ENCODE results near the gene KIRREL3.

The KIRREL3 gene

GRCh38 chr11:126608658-126609057 is 391.9 kb downstream of the KIRREL3 start:
- Histone ChIP-seq H3K4me3 (ENCODE audit: low read depth in 1 of 5, low read length in 5 of 5) (no peak overlapping the region), H3K9ac (ENCODE audit: low read length in 5 of 5) (no peak overlapping the region), H3K27me3 (ENCODE audit: control insufficient read depth in 5 of 5, insufficient read depth in 4 of 5, low read length in 5 of 5) (peaks cover 6 to 18% (median 14%) of the 10 kb centered on the region in 5 donors), H3K9me3 (ENCODE audit: control insufficient read depth in 5 of 5, low read length in 5 of 5) (no peaks in the 10 kb centered on the region), H3K4me1 (ENCODE audit: control insufficient read depth in 5 of 5, insufficient read depth in 5 of 5, low read length in 5 of 5) (no peaks in the 10 kb centered on the region), H3K36me3 (ENCODE audit: control insufficient read depth in 5 of 5, insufficient read depth in 5 of 5, low read length in 5 of 5) (no peaks in the 10 kb centered on the region), H3K27ac (ENCODE audit: low read depth, low read length) (no peak overlapping the region)

DNA sequence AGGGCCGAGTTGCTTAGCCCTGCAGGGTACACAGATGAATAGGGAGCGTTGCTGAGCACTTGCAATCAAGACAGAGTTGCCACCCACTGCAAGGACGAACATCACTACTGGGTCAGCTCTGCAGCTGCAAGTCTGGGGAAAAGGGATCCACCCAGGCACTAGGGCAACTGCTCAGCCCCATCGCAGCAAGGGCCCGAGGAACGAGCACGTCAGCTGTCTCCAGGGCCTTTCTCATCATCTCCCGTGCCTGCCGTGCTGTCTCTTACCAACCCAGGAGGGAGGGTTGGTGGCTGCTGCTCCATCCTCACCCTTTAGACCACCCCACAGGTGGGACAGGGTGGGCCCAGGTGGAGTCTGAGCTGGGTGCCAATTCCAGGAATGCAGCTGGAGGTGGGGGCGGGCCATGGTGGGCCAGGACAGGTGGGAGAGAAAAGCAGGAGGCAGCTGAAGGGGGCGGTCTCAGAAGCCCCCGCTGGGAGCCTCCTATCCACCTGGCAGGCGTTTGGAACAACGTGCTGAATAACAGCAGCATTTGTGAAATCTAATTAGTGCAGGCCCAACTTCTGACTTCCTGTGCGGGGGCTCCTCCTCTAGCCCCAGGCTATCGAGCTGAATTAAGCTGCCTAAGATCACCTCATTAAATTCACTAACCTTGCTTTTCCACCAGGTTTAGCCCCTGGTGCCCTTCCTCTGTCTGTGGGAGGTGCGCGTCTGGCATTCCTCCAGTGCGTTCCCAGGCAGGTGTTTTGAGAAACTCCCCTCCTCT is 392.6 kb downstream of the KIRREL3 start:
- Histone ChIP-seq H3K27me3 (ENCODE audit: control insufficient read depth in 5 of 5, insufficient read depth in 4 of 5, low read length in 5 of 5) (peaks cover 6 to 24% (median 18%) of the 10 kb centered on the region in 5 donors), H3K27ac (ENCODE audit: low read depth, low read length) (no peak overlapping the region), H3K9me3 (ENCODE audit: control insufficient read depth in 5 of 5, low read length in 5 of 5) (no peaks in the 10 kb centered on the region), H3K4me3 (ENCODE audit: low read depth in 1 of 5, low read length in 5 of 5) (no peak overlapping the region), H3K36me3 (ENCODE audit: control insufficient read depth in 5 of 5, insufficient read depth in 5 of 5, low read length in 5 of 5) (no peaks in the 10 kb centered on the region), H3K4me1 (ENCODE audit: control insufficient read depth in 5 of 5, insufficient read depth in 5 of 5, low read length in 5 of 5) (no peaks in the 10 kb centered on the region), H3K9ac (ENCODE audit: low read length in 5 of 5) (no peak overlapping the region)

- Histone ChIP-seq H3K9me3 (ENCODE audit: control insufficient read depth in 5 of 5, low read length in 5 of 5) (no peaks in the 10 kb centered on the region), H3K4me1 (ENCODE audit: control insufficient read depth in 5 of 5, insufficient read depth in 5 of 5, low read length in 5 of 5) (no peaks in the 10 kb centered on the region), H3K4me3 (ENCODE audit: low read depth in 1 of 5, low read length in 5 of 5) (no peak overlapping the region), H3K27me3 (ENCODE audit: control insufficient read depth in 5 of 5, insufficient read depth in 4 of 5, low read length in 5 of 5) (peaks cover 8 to 24% (median 19%) of the 10 kb centered on the region in 5 donors), H3K36me3 (ENCODE audit: control insufficient read depth in 5 of 5, insufficient read depth in 5 of 5, low read length in 5 of 5) (no peaks in the 10 kb centered on the region), H3K27ac (ENCODE audit: low read depth, low read length) (no peak overlapping the region), H3K9ac (ENCODE audit: low read length in 5 of 5) (no peak overlapping the region)
Measured at GRCh38 chr11:126607374-126607773, 393.2 kb downstream of the KIRREL3 start.

DNA sequence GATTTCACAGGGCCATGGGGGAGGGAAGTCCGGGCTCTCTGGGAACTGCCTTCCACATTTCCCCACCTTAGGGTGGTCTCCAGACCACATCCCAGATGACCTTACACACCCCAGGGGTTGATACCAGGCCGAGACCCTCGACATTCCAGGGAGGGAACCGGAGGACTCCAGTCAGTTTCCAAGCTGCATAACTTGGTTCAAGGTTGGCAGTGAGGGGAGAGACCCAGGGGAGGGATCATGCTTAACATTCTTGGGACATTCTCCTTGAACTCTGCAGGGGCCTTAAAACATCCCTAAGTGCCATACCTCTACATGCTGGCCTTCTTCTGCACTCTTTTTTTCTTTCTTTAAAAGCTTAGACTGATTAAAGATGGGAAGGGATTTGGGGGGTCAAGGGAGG is 394.1 kb downstream of the KIRREL3 start:
- no peaks in the 10 kb centered on the region for H3K4me1 ChIP-seq (ENCODE audit: control insufficient read depth in 5 of 5, insufficient read depth in 5 of 5, low read length in 5 of 5)
- H3K36me3 ChIP-seq (ENCODE audit: control insufficient read depth in 5 of 5, insufficient read depth in 5 of 5, low read length in 5 of 5), result no peaks in the 10 kb centered on the region
- H3K9ac ChIP-seq (ENCODE audit: low read length in 5 of 5), result no peak overlapping the region
- H3K27ac ChIP-seq (ENCODE audit: low read depth, low read length), result no peak overlapping the region
- no peaks in the 10 kb centered on the region for H3K9me3 ChIP-seq (ENCODE audit: control insufficient read depth in 5 of 5, low read length in 5 of 5)
- peaks cover 10 to 24% (median 19%) of the 10 kb centered on the region in 5 donors for H3K27me3 ChIP-seq (ENCODE audit: control insufficient read depth in 5 of 5, insufficient read depth in 4 of 5, low read length in 5 of 5)
- no peak overlapping the region for H3K4me3 ChIP-seq (ENCODE audit: low read depth in 1 of 5, low read length in 5 of 5)

GRCh38 chr11:126604461-126604860 is 396.1 kb downstream of the KIRREL3 start:
- Histone ChIP-seq H3K36me3 (ENCODE audit: control insufficient read depth in 5 of 5, insufficient read depth in 5 of 5, low read length in 5 of 5) (no peaks in the 10 kb centered on the region), H3K9ac (ENCODE audit: low read length in 5 of 5) (no peak overlapping the region), H3K4me3 (ENCODE audit: low read depth in 1 of 5, low read length in 5 of 5) (no peak overlapping the region), H3K4me1 (ENCODE audit: control insufficient read depth in 5 of 5, insufficient read depth in 5 of 5, low read length in 5 of 5) (no peaks in the 10 kb centered on the region), H3K27ac (ENCODE audit: low read depth, low read length) (no peak overlapping the region), H3K9me3 (ENCODE audit: control insufficient read depth in 5 of 5, low read length in 5 of 5) (no peaks in the 10 kb centered on the region), H3K27me3 (ENCODE audit: control insufficient read depth in 5 of 5, insufficient read depth in 4 of 5, low read length in 5 of 5) (peaks cover 10 to 24% (median 19%) of the 10 kb centered on the region in 5 donors)

- no peak overlapping the region for H3K9ac ChIP-seq (ENCODE audit: low read length in 5 of 5)
- peaks cover 0 to 3% (median 0%) of the 10 kb centered on the region in 5 donors for H3K9me3 ChIP-seq (ENCODE audit: control insufficient read depth in 5 of 5, low read length in 5 of 5)
- H3K36me3 ChIP-seq (ENCODE audit: control insufficient read depth in 5 of 5, insufficient read depth in 5 of 5, low read length in 5 of 5), result no peaks in the 10 kb centered on the region
- no peak overlapping the region for H3K4me3 ChIP-seq (ENCODE audit: low read depth in 1 of 5, low read length in 5 of 5)
- H3K27ac ChIP-seq (ENCODE audit: low read depth, low read length), result no peak overlapping the region
- peaks cover 10 to 22% (median 19%) of the 10 kb centered on the region in 5 donors for H3K27me3 ChIP-seq (ENCODE audit: control insufficient read depth in 5 of 5, insufficient read depth in 4 of 5, low read length in 5 of 5)
- no peaks in the 10 kb centered on the region for H3K4me1 ChIP-seq (ENCODE audit: control insufficient read depth in 5 of 5, insufficient read depth in 5 of 5, low read length in 5 of 5)
Measured at GRCh38 chr11:126603486-126603885, 397.1 kb downstream of the KIRREL3 start.

- H3K9ac ChIP-seq (ENCODE audit: low read length in 5 of 5), result no peak overlapping the region
- H3K27me3 ChIP-seq (ENCODE audit: control insufficient read depth in 5 of 5, insufficient read depth in 4 of 5, low read length in 5 of 5), result peaks cover 10 to 20% (median 19%) of the 10 kb centered on the region in 5 donors
Measured at GRCh38 chr11:126602993-126603392, 397.6 kb downstream of the KIRREL3 start.

GRCh38 chr11:126602349-126602940 is 398.1 kb downstream of the KIRREL3 start:
- Histone ChIP-seq H3K4me3 (ENCODE audit: low read depth in 1 of 5, low read length in 5 of 5) (no peak overlapping the region), H3K27ac (ENCODE audit: low read depth, low read length) (no peak overlapping the region), H3K27me3 (ENCODE audit: control insufficient read depth in 5 of 5, insufficient read depth in 4 of 5, low read length in 5 of 5) (peaks cover 9 to 20% (median 16%) of the 10 kb centered on the region in 5 donors), H3K9me3 (ENCODE audit: control insufficient read depth in 5 of 5, low read length in 5 of 5) (peaks cover 0 to 4% (median 0%) of the 10 kb centered on the region in 5 donors), H3K9ac (ENCODE audit: low read length in 5 of 5) (no peak overlapping the region), H3K36me3 (ENCODE audit: control insufficient read depth in 5 of 5, insufficient read depth in 5 of 5, low read length in 5 of 5) (no peaks in the 10 kb centered on the region), H3K4me1 (ENCODE audit: control insufficient read depth in 5 of 5, insufficient read depth in 5 of 5, low read length in 5 of 5) (no peaks in the 10 kb centered on the region)

More at GRCh38 chr11:126602993-126603392, 397.6 kb downstream of the KIRREL3 start:
- H3K9me3 ChIP-seq (ENCODE audit: control insufficient read depth in 5 of 5, low read length in 5 of 5), result peaks cover 0 to 4% (median 0%) of the 10 kb centered on the region in 5 donors
- no peaks in the 10 kb centered on the region for H3K4me1 ChIP-seq (ENCODE audit: control insufficient read depth in 5 of 5, insufficient read depth in 5 of 5, low read length in 5 of 5)
- H3K27ac ChIP-seq (ENCODE audit: low read depth, low read length), result no peak overlapping the region
- H3K36me3 ChIP-seq (ENCODE audit: control insufficient read depth in 5 of 5, insufficient read depth in 5 of 5, low read length in 5 of 5), result no peaks in the 10 kb centered on the region
- H3K4me3 ChIP-seq (ENCODE audit: low read depth in 1 of 5, low read length in 5 of 5), result no peak overlapping the region

- Histone ChIP-seq H3K27ac (ENCODE audit: low read depth, low read length) (no peak overlapping the region), H3K4me3 (ENCODE audit: low read depth in 1 of 5, low read length in 5 of 5) (no peak overlapping the region), H3K36me3 (ENCODE audit: control insufficient read depth in 5 of 5, insufficient read depth in 5 of 5, low read length in 5 of 5) (no peaks in the 10 kb centered on the region), H3K27me3 (ENCODE audit: control insufficient read depth in 5 of 5, insufficient read depth in 4 of 5, low read length in 5 of 5) (peaks cover 4 to 20% (median 11%) of the 10 kb centered on the region in 5 donors), H3K9me3 (ENCODE audit: control insufficient read depth in 5 of 5, low read length in 5 of 5) (peaks cover 0 to 4% (median 0%) of the 10 kb centered on the region in 5 donors), H3K9ac (ENCODE audit: low read length in 5 of 5) (no peak overlapping the region), H3K4me1 (ENCODE audit: control insufficient read depth in 5 of 5, insufficient read depth in 5 of 5, low read length in 5 of 5) (no peaks in the 10 kb centered on the region)
Measured at GRCh38 chr11:126601550-126602215, 398.9 kb downstream of the KIRREL3 start.

GRCh38 chr11:126601136-126601535 is 399.4 kb downstream of the KIRREL3 start:
- Histone ChIP-seq H3K4me3 (ENCODE audit: low read depth in 1 of 5, low read length in 5 of 5) (no peak overlapping the region), H3K9ac (ENCODE audit: low read length in 5 of 5) (no peak overlapping the region), H3K9me3 (ENCODE audit: control insufficient read depth in 5 of 5, low read length in 5 of 5) (peaks cover 0 to 4% (median 0%) of the 10 kb centered on the region in 5 donors), H3K4me1 (ENCODE audit: control insufficient read depth in 5 of 5, insufficient read depth in 5 of 5, low read length in 5 of 5) (no peaks in the 10 kb centered on the region), H3K36me3 (ENCODE audit: control insufficient read depth in 5 of 5, insufficient read depth in 5 of 5, low read length in 5 of 5) (no peaks in the 10 kb centered on the region), H3K27me3 (ENCODE audit: control insufficient read depth in 5 of 5, insufficient read depth in 4 of 5, low read length in 5 of 5) (peaks cover 4 to 20% (median 11%) of the 10 kb centered on the region in 5 donors), H3K27ac (ENCODE audit: low read depth, low read length) (no peak overlapping the region)

Measured in subcutaneous abdominal adipose tissue (tissue), 5 donors.